Measurements from ENCODE around the gene CHRNA1.
A peak's percentile ranks its signal among the peaks of the same experiment; 100 is the strongest.

CHRNA1 gene

GRCh38 chr2:174729797-174730697, 34.2 kb downstream of the CHRNA1 start:
- TF ChIP-seq CTCF (conservative IDR thresholded peaks at IDR 0.05; ENCODE audit: control insufficient read depth, insufficient read depth, low read depth, low read length): no peak
- peak overlapping the region; percentile 55 for H3K4me3 ChIP-seq (ENCODE audit: control insufficient read depth, low read depth, low read length)
- peak; percentile 37 for DNase-seq (ENCODE audit: low read depth)

DNA sequence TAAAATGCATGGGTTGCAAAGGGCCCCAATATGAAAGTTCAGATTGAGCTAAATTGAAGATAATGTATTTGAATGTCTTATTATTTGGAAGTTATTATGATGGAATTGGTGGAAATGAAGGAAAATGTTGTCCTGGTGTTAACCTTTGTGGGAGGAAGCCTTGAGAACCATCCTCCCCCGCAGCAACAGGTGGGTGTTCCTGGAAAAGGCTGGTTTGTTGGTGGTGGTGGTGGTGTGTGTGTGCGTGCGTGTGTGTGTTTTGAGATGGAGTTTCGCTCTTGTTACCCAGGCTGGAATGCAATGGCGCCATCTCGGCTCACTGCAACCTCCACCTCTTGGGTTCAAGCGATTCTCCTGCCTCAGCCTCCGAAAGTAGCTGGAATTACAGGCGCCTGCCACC, 36.2 kb downstream of the CHRNA1 start:
- H3K4me3 ChIP-seq (ENCODE audit: control insufficient read depth, low read depth, low read length): no peak overlapping the region
- DNase-seq (ENCODE audit: low read depth): no peak
- no peak for TF ChIP-seq CTCF (conservative IDR thresholded peaks at IDR 0.05; ENCODE audit: control insufficient read depth, insufficient read depth, low read depth, low read length)

- TF ChIP-seq CTCF (conservative IDR thresholded peaks at IDR 0.05; ENCODE audit: control insufficient read depth, insufficient read depth, low read depth, low read length): no peak
- H3K4me3 ChIP-seq (ENCODE audit: control insufficient read depth, low read depth, low read length): no peak overlapping the region
- no peak for DNase-seq (ENCODE audit: low read depth)
Observed at GRCh38 chr2:174726212-174726611, 38.1 kb downstream of the CHRNA1 start.

- H3K4me3 ChIP-seq (ENCODE audit: control insufficient read depth, low read depth, low read length): no peak overlapping the region
- TF ChIP-seq CTCF (conservative IDR thresholded peaks at IDR 0.05; ENCODE audit: control insufficient read depth, insufficient read depth, low read depth, low read length): no peak
- peak; percentile 8 for DNase-seq (ENCODE audit: low read depth)
Observed at GRCh38 chr2:174722942-174723592, 41.2 kb downstream of the CHRNA1 start.

DNA sequence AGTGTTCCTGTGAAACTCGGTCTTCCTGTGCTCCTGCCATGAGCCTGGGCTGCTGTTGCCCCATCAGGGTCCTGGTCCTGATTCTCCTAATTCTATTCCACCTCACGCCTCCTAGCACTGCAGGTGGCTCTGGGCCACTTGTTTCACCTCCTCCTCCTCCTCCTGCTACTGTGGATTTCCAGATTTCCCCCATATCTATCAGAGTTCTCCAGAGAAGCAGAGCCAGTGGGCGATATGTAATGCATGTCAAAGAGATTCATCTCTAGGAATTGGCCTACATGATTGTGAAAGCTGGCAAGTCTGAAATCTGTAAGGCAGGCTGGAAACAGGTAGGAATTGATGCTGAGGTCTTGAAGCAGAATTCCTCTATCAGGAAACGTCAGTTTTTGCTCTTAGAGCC, 45.3 kb downstream of the CHRNA1 start:
- H3K4me3 ChIP-seq (ENCODE audit: control insufficient read depth, low read depth, low read length): no peak overlapping the region
- no peak for TF ChIP-seq CTCF (conservative IDR thresholded peaks at IDR 0.05; ENCODE audit: control insufficient read depth, insufficient read depth, low read depth, low read length)

DNA sequence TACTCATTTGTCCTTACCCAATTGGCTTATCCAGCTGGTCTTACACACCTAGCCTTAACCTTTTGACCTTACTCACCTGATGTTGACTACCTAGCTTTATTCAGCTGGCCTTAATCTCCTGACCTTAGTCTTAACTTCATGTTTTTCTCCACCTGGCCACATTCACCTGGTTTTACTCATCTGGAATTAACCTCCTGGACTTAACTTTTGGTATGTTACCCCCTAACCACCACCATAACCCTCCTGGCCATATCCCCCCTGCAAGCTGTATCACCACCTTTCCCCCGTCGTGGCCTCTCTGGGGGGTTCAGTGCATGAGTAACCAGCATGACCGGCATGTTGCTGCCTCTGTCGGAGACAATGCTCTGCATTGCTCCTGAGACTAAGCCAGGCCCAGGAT, 45.7 kb downstream of the CHRNA1 start:
- DNase-seq (ENCODE audit: low read depth): no peak
- no peak for TF ChIP-seq CTCF (conservative IDR thresholded peaks at IDR 0.05; ENCODE audit: control insufficient read depth, insufficient read depth, low read depth, low read length)
- H3K4me3 ChIP-seq (ENCODE audit: control insufficient read depth, low read depth, low read length): no peak overlapping the region

More for the DNA sequence above, 45.3 kb downstream of the CHRNA1 start:
- DNase-seq (ENCODE audit: low read depth): no peak
